Raji (cell line): ENCODE data around the gene ALMS1.

ENCODE experiments used
- POLR2A ChIP-seq: IDR thresholded peaks from 2 replicates; pipeline ENCODE4 v1.6.1; 2011; ENCODE audit warnings: low read depth, low read length, control low read depth; ENCODE audit not compliant: insufficient read depth

The ALMS1 gene

GRCh38 chr2:73376681-73377080 is 9.0 kb upstream of the ALMS1 start:
- TF ChIP-seq POLR2A, result no peak

- TF ChIP-seq POLR2A, result no peak
These were observed 2.6 kb upstream of the ALMS1 start for GRCh38 chr2:73383036-73383435.

GRCh38 chr2:73385123-73385503 is 523 bp upstream of the ALMS1 start:
- no peak for TF ChIP-seq POLR2A

DNA sequence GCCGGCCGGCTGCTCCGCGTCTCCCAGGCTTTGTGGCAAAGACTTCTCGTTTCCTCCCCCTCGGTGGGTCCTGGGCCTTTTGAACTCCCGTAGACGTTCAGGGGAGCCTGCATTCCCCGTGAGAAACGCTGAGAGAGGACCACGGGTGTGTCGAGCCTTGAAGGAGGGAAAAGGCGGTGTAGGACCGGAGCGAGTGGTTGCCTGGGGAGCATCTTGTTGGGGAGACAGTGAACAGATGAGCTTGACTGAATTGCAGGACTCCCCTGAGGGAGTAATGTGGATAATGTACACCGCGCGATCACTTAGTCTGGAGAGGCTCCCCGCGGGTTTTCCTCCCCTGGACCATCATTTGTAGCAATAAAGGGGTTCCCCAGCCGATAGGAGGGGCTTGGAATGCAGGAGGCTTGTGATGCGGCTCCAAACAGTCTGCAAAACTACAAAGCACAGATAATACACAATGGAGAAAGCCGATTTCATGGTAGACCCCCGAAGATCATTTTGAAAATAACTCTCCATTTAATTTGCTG is 769 bp downstream of the ALMS1 start:
- no peak for TF ChIP-seq POLR2A

- no peak for TF ChIP-seq POLR2A
These were observed 1.4 kb downstream of the ALMS1 start for GRCh38 chr2:73386894-73387636.

- TF ChIP-seq POLR2A, result no peak
These were observed 16.9 kb downstream of the ALMS1 start for GRCh38 chr2:73402386-73403103.

- no peak for TF ChIP-seq POLR2A
These were observed 17.6 kb downstream of the ALMS1 start for GRCh38 chr2:73403237-73403636.

GRCh38 chr2:73404409-73404808 is 18.8 kb downstream of the ALMS1 start:
- no peak for TF ChIP-seq POLR2A

DNA sequence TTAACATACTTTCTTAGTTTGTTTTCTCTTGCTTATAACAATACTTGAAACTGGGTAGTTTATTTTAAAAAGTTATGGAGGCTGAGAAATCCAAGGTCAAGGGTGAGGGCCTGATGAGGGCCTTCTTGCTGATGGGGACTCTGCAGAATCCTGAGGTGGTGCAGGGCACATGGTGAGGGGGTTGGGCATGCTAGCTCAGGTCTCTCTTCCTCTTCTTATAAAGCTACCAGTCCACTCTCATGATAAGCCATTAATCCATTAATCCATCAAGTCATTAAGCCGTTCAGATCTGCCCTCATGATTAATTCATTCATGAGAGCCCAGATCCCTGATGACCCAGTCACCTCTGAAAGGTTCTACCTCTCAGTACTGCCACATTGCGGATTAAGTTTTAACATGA is 21.4 kb downstream of the ALMS1 start:
- TF ChIP-seq POLR2A, result no peak

GRCh38 chr2:73408198-73408597 is 22.6 kb downstream of the ALMS1 start:
- no peak for TF ChIP-seq POLR2A

DNA sequence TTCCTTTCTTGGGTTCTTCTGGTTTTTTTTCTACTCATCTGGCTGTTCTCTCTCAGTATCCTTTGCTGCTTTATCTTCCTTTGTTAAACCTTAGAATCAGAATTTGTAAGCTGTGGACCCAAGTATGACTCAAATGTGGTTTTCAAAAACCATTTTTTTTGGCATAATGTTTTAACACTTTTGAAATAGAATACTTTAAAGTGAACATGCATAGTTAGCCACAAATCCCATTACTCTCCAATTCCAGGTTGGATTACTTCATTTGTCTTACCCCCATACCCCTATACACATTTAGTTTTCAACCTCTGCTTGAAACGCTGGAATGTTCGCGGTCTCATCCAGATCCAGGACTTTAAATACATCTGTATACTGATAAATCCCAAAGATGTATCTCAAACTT is 29.1 kb downstream of the ALMS1 start:
- no peak for TF ChIP-seq POLR2A

- TF ChIP-seq POLR2A, result no peak
These were observed 30.3 kb downstream of the ALMS1 start for GRCh38 chr2:73415906-73416305.

DNA sequence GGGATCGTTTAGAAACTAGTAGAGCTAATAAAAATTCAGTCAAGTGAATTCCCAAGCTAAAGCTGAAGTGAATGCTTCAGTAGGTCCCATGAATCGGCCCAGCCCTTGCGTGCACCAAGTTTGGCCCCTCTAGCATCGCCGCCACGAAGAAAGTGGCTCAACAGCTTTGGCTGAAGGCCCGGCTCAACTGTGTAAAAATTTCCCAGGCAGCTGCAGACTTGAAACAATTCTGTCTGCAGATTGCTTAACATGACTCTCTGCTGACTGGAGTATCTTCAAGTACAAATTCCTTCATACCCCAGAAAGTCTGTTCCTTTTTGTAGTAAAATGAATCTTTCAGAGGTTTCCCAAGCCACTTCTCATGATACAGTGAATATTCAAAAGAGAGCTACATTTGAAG is 32.7 kb downstream of the ALMS1 start:
- TF ChIP-seq POLR2A, result no peak

DNA sequence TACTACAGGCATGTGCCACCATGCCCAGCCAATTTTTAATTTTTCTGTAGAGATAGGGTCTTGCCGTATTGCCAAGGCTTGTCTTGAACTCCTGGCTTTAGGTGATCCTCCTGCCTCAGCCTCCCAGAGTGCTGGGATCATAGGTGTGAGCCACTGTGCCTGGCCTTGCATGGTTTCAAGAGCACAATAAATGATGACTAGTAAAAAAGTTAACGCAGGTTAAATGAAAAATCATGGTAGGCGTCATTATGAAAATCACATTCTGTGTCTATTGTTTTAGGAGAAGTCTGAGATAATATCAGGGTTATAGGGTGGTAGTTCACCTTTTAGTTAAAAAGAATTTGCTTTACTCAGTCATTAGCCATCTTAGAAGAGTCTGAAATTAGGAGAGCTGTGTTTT is 38.3 kb downstream of the ALMS1 start:
- no peak for TF ChIP-seq POLR2A

- no peak for TF ChIP-seq POLR2A
These were observed 40.5 kb downstream of the ALMS1 start for GRCh38 chr2:73426176-73426575.

GRCh38 chr2:73436019-73436418 is 50.4 kb downstream of the ALMS1 start:
- TF ChIP-seq POLR2A, result no peak
